Right cardiac atrium (tissue), 5 donors: ENCODE data around the gene FBXO46. TPM values are rescaled to one million over a fixed set of nuclear protein-coding genes. Genes with fewer than 3 reads are reported as not detected.

Experiments used
- microRNA-seq, 2 donors: library from miRNA; unstranded; fragments of <30 nt; microRNA quantifications; one replicate each; pipeline ENCODE4 v1.2.0, GENCODE V29; 2020 to 2021
- polyA plus RNA-seq: library from polyadenylated mRNA; stranded (reverse); fragments of 200-250 nt; gene quantifications from one replicate; pipeline ENCODE4 v1.2.3, GENCODE V29; 2013
- total RNA-seq, 4 donors: library from RNA; stranded (reverse); fragmentation: NEBNext Ultra II Directional; extraction: Animal tissue kit (Norgen Biotek cat#: 25700); gene quantifications; one replicate each; pipeline ENCODE4 v1.2.1, GENCODE V29; 2021
- donor health status: healthy with polysubstance abuse.
- donor health status: DM: no; HTN: yes; CAD: no.
- donor health status: DM: no; HTN: no; CAD: no.
- donor health status: DM: no; HTN: yes; CAD: no; lungs with severe emphysema.
- donor health status: DM: yes; HTN: yes; CAD: no.

The FBXO46 gene
- total and polyA plus RNA-seq, 5 donors: 9.4 to 13.2 (median 12.6) TPM

Small RNA genes within 50 kb of the gene (microRNA-seq; reads per million reads assigned to microRNA genes)
- gene MIR642A: 0 reads per million in 2 donors
- gene MIR642B: 0 reads per million in 2 donors

Other genes with a start within 250 kb of the FBXO46 start
- 10 to 100 TPM; 18.7 to 26.4 (median 20.4) TPM for gene RTN2, start 233.8 kb downstream of the FBXO46 start, total RNA-seq
- 20.2 TPM for gene RTN2, start 233.8 kb downstream of the FBXO46 start, polyA plus RNA-seq
- under 1 TPM in 2 of 4 donors, not detected in 2; 0.24 to 0.96 TPM for gene PPM1N, start 232.5 kb downstream of the FBXO46 start, total RNA-seq
- gene PPM1N, start 232.5 kb downstream of the FBXO46 start, polyA plus RNA-seq: 0.91 TPM
- 10 to 100 TPM; 44.1 to 85.4 (median 47.4) TPM for gene VASP, start 223.4 kb downstream of the FBXO46 start, total RNA-seq
- gene VASP, start 223.4 kb downstream of the FBXO46 start, polyA plus RNA-seq: 42.2 TPM
- 10 to 100 TPM; 20.7 to 27.6 (median 24.1) TPM for gene OPA3, start 146.1 kb downstream of the FBXO46 start, total RNA-seq
- 17.5 TPM for gene OPA3, start 146.1 kb downstream of the FBXO46 start, polyA plus RNA-seq
- gene GPR4, start 128.7 kb downstream of the FBXO46 start, total RNA-seq: 10 to 100 TPM in 1 of 4 donors, 1 to 10 TPM in 3; 3.7 to 11.3 (median 4.7) TPM
- 7.7 TPM for gene GPR4, start 128.7 kb downstream of the FBXO46 start, polyA plus RNA-seq
- gene EML2, start 91.5 kb downstream of the FBXO46 start, total RNA-seq: 10 to 100 TPM; 25.2 to 37.9 (median 33.7) TPM
- 19.0 TPM for gene EML2, start 91.5 kb downstream of the FBXO46 start, polyA plus RNA-seq
- 10 to 100 TPM in 3 of 4 donors, 1 to 10 TPM in 1; 8.5 to 16.7 (median 12.5) TPM for gene GIPR, start 62.7 kb downstream of the FBXO46 start, total RNA-seq
- 8.7 TPM for gene GIPR, start 62.7 kb downstream of the FBXO46 start, polyA plus RNA-seq
- 100 to 1,000 TPM; 246 to 297 (median 285) TPM for gene SNRPD2, start 38.9 kb downstream of the FBXO46 start, total RNA-seq
- 281 TPM for gene SNRPD2, start 38.9 kb downstream of the FBXO46 start, polyA plus RNA-seq
- 1 to 10 TPM; 2.5 to 3.3 (median 3.1) TPM for gene QPCTL, start 38.2 kb downstream of the FBXO46 start, total RNA-seq
- gene QPCTL, start 38.2 kb downstream of the FBXO46 start, polyA plus RNA-seq: 2.7 TPM
- under 1 TPM; 0.15 to 0.76 (median 0.30) TPM for gene MEIOSIN, start 2.5 kb upstream of the FBXO46 start, total RNA-seq
- 0.41 TPM for gene MEIOSIN, start 2.5 kb upstream of the FBXO46 start, polyA plus RNA-seq
- gene SIX5, start 38.4 kb upstream of the FBXO46 start, total RNA-seq: 10 to 100 TPM; 15.8 to 33.2 (median 24.1) TPM
- 19.4 TPM for gene SIX5, start 38.4 kb upstream of the FBXO46 start, polyA plus RNA-seq
- gene DMPK, start 51.6 kb upstream of the FBXO46 start, total RNA-seq: 100 to 1,000 TPM; 220 to 304 (median 288) TPM
- 395 TPM for gene DMPK, start 51.6 kb upstream of the FBXO46 start, polyA plus RNA-seq
- gene DMWD, start 61.9 kb upstream of the FBXO46 start, total RNA-seq: 10 to 100 TPM; 72.2 to 87.1 (median 76.6) TPM
- gene DMWD, start 61.9 kb upstream of the FBXO46 start, polyA plus RNA-seq: 50.2 TPM
- gene RSPH6A, start 84.4 kb upstream of the FBXO46 start, total RNA-seq: under 1 TPM in 1 of 4 donors, not detected in 3; 0.14 TPM
- not detected for gene RSPH6A, start 84.4 kb upstream of the FBXO46 start, polyA plus RNA-seq
- gene SYMPK, start 132.3 kb upstream of the FBXO46 start, total RNA-seq: 10 to 100 TPM; 33.1 to 40.4 (median 34.4) TPM
- gene SYMPK, start 132.3 kb upstream of the FBXO46 start, polyA plus RNA-seq: 23.5 TPM
- gene FOXA3, start 133.4 kb upstream of the FBXO46 start, total RNA-seq: not detected
- gene FOXA3, start 133.4 kb upstream of the FBXO46 start, polyA plus RNA-seq: not detected
- gene IRF2BP1, start 155.2 kb upstream of the FBXO46 start, total RNA-seq: 10 to 100 TPM; 21.5 to 23.4 (median 22.5) TPM
- gene IRF2BP1, start 155.2 kb upstream of the FBXO46 start, polyA plus RNA-seq: 17.5 TPM
- gene MYPOP, start 171.7 kb upstream of the FBXO46 start, total RNA-seq: 10 to 100 TPM in 3 of 4 donors, 1 to 10 TPM in 1; 9.1 to 15.4 (median 12.9) TPM
- 9.3 TPM for gene MYPOP, start 171.7 kb upstream of the FBXO46 start, polyA plus RNA-seq
- gene NANOS2, start 183.9 kb upstream of the FBXO46 start, total RNA-seq: not detected
- not detected for gene NANOS2, start 183.9 kb upstream of the FBXO46 start, polyA plus RNA-seq
- 1 to 10 TPM; 3.8 to 5.4 (median 3.9) TPM for gene NOVA2, start 243.0 kb upstream of the FBXO46 start, total RNA-seq
- 3.3 TPM for gene NOVA2, start 243.0 kb upstream of the FBXO46 start, polyA plus RNA-seq